ENCODE measurements around the gene SCNN1B. TPM values are rescaled to one million over a fixed set of nuclear protein-coding genes. Genes with fewer than 3 reads are reported as not detected.
A peak's percentile ranks its signal among the peaks of the same experiment; 100 is the strongest.
"Not testable (repeated sequence)": the region's sequence is repeated elsewhere in the genome, so short reads cannot be mapped to it uniquely, and the experiment has no call there.

Gene SCNN1B
- polyA plus RNA-seq: 0.24 TPM

GRCh38 chr16:23302045-23302956 is at the start of gene SCNN1B:
Gene SCNN1B, plus strand, starts transcription at chr16:23302302. Its CDS starts 46,298 bp downstream, at chr16:23348600.
- Mint-ChIP-seq H3K9me3 (no peaks in the 10 kb centered on the region), H3K4me1 (peaks cover 5 to 10% (median 6%) of the 10 kb centered on the region in 3 donors), H3K27ac (no peak within 1 kb of the TSS), H3K4me3 (peak within 1 kb of the TSS in 3 of 4 donors; percentile 39 to 55 (median 51)), H3K36me3 (peaks cover 3% of the 10 kb centered on the region), H3K27me3 (peaks cover 25% of the 10 kb centered on the region)

- Mint-ChIP-seq H3K27ac (no peak overlapping the region), H3K27me3 (peaks cover 4% of the 10 kb centered on the region), H3K9me3 (peaks cover 1 to 7% (median 5%) of the 10 kb centered on the region in 3 donors)
Observed at GRCh38 chr16:23252310-23252709, 49.8 kb upstream of the SCNN1B start.

GRCh38 chr16:23253650-23254049 is 48.5 kb upstream of the SCNN1B start:
- H3K4me3 Mint-ChIP-seq, H3K36me3 Mint-ChIP-seq, H3K9me3 Mint-ChIP-seq, H3K4me1 Mint-ChIP-seq, H3K27me3 Mint-ChIP-seq, H3K27ac Mint-ChIP-seq: not testable (repeated sequence)

More at GRCh38 chr16:23252310-23252709, 49.8 kb upstream of the SCNN1B start:
- Mint-ChIP-seq H3K4me3 (no peak overlapping the region), H3K4me1 (no peaks in the 10 kb centered on the region), H3K36me3 (peaks cover 2% of the 10 kb centered on the region)

GRCh38 chr16:23254338-23254737 is 47.8 kb upstream of the SCNN1B start:
- no peak overlapping the region for H3K27ac Mint-ChIP-seq
- peaks cover 1 to 8% (median 7%) of the 10 kb centered on the region in 3 donors for H3K9me3 Mint-ChIP-seq
- H3K36me3 Mint-ChIP-seq: peaks cover 2% of the 10 kb centered on the region
- peaks cover 0 to 2% (median 0%) of the 10 kb centered on the region in 3 donors for H3K4me1 Mint-ChIP-seq
- no peak overlapping the region for H3K4me3 Mint-ChIP-seq
- peaks cover 7% of the 10 kb centered on the region for H3K27me3 Mint-ChIP-seq

- H3K4me3 Mint-ChIP-seq: no peak overlapping the region
Observed at GRCh38 chr16:23255000-23255399, 47.1 kb upstream of the SCNN1B start.

GRCh38 chr16:23256440-23256839 is 45.7 kb upstream of the SCNN1B start:
- Mint-ChIP-seq H3K9me3 (peaks cover 0 to 3% (median 0%) of the 10 kb centered on the region in 3 donors), H3K4me3 (no peak overlapping the region), H3K4me1 (peaks cover 0 to 2% (median 0%) of the 10 kb centered on the region in 3 donors), H3K27ac (no peak overlapping the region), H3K36me3 (peaks cover 2% of the 10 kb centered on the region), H3K27me3 (peaks cover 5% of the 10 kb centered on the region)

More at GRCh38 chr16:23255000-23255399, 47.1 kb upstream of the SCNN1B start:
- Mint-ChIP-seq H3K27me3 (peaks cover 7% of the 10 kb centered on the region), H3K4me1 (peaks cover 0 to 2% (median 0%) of the 10 kb centered on the region in 3 donors), H3K36me3 (peaks cover 2% of the 10 kb centered on the region), H3K27ac (no peak overlapping the region), H3K9me3 (peaks cover 0 to 4% (median 3%) of the 10 kb centered on the region in 3 donors)

- Mint-ChIP-seq H3K4me1 (peaks cover 0 to 2% (median 0%) of the 10 kb centered on the region in 3 donors), H3K4me3 (no peak overlapping the region), H3K27ac (no peak overlapping the region), H3K27me3 (peaks cover 3% of the 10 kb centered on the region), H3K36me3 (no peaks in the 10 kb centered on the region), H3K9me3 (peaks cover 0 to 3% (median 0%) of the 10 kb centered on the region in 3 donors)
Observed at GRCh38 chr16:23257682-23258081, 44.4 kb upstream of the SCNN1B start.

- no peak overlapping the region for H3K27ac Mint-ChIP-seq
- peaks cover 8% of the 10 kb centered on the region for H3K27me3 Mint-ChIP-seq
- H3K36me3 Mint-ChIP-seq: no peaks in the 10 kb centered on the region
- H3K4me3 Mint-ChIP-seq: no peak overlapping the region
- peaks cover 0 to 2% (median 0%) of the 10 kb centered on the region in 3 donors for H3K4me1 Mint-ChIP-seq
- H3K9me3 Mint-ChIP-seq: peaks cover 0 to 3% (median 0%) of the 10 kb centered on the region in 3 donors
Observed at GRCh38 chr16:23258919-23259237, 43.2 kb upstream of the SCNN1B start.

GRCh38 chr16:23267647-23268046 is 34.5 kb upstream of the SCNN1B start:
- Mint-ChIP-seq H3K4me1 (no peaks in the 10 kb centered on the region), H3K9me3 (peaks cover 0 to 3% (median 2%) of the 10 kb centered on the region in 3 donors), H3K27me3 (peaks cover 5% of the 10 kb centered on the region), H3K27ac (no peak overlapping the region), H3K4me3 (no peak overlapping the region), H3K36me3 (peaks cover 2% of the 10 kb centered on the region)

- Mint-ChIP-seq H3K27ac (no peak overlapping the region), H3K27me3 (no peaks in the 10 kb centered on the region), H3K9me3 (peaks cover 0 to 3% (median 2%) of the 10 kb centered on the region in 3 donors), H3K36me3 (peaks cover 2% of the 10 kb centered on the region), H3K4me1 (no peaks in the 10 kb centered on the region), H3K4me3 (no peak overlapping the region)
Observed at GRCh38 chr16:23268561-23268960, 33.5 kb upstream of the SCNN1B start.

- H3K27me3 Mint-ChIP-seq: peaks cover 2% of the 10 kb centered on the region
- H3K9me3 Mint-ChIP-seq: peaks cover 0 to 3% (median 3%) of the 10 kb centered on the region in 3 donors
- H3K36me3 Mint-ChIP-seq: peaks cover 2% of the 10 kb centered on the region
- H3K4me3 Mint-ChIP-seq: no peak overlapping the region
- no peaks in the 10 kb centered on the region for H3K4me1 Mint-ChIP-seq
- no peak overlapping the region for H3K27ac Mint-ChIP-seq
Observed at GRCh38 chr16:23269248-23269953, 32.7 kb upstream of the SCNN1B start.

- Mint-ChIP-seq H3K36me3 (peaks cover 2% of the 10 kb centered on the region), H3K27ac (no peak overlapping the region), H3K4me1 (no peaks in the 10 kb centered on the region), H3K9me3 (peaks cover 0 to 9% (median 0%) of the 10 kb centered on the region in 3 donors), H3K4me3 (no peak overlapping the region), H3K27me3 (peaks cover 10% of the 10 kb centered on the region)
Observed at GRCh38 chr16:23270654-23271053, 31.4 kb upstream of the SCNN1B start.

- H3K4me3 Mint-ChIP-seq: no peak overlapping the region
- H3K9me3 Mint-ChIP-seq: peaks cover 0 to 9% (median 0%) of the 10 kb centered on the region in 3 donors
- H3K4me1 Mint-ChIP-seq: no peaks in the 10 kb centered on the region
- H3K27me3 Mint-ChIP-seq: peaks cover 17% of the 10 kb centered on the region
- H3K36me3 Mint-ChIP-seq: peaks cover 2% of the 10 kb centered on the region
- no peak overlapping the region for H3K27ac Mint-ChIP-seq
Observed at GRCh38 chr16:23274968-23275367, 27.1 kb upstream of the SCNN1B start.

GRCh38 chr16:23276821-23277220 is 25.3 kb upstream of the SCNN1B start:
- no peak overlapping the region for H3K4me3 Mint-ChIP-seq
- H3K36me3 Mint-ChIP-seq: peaks cover 2% of the 10 kb centered on the region
- H3K4me1 Mint-ChIP-seq: no peaks in the 10 kb centered on the region
- H3K27me3 Mint-ChIP-seq: peaks cover 32% of the 10 kb centered on the region
- peaks cover 0 to 9% (median 0%) of the 10 kb centered on the region in 3 donors for H3K9me3 Mint-ChIP-seq
- H3K27ac Mint-ChIP-seq: no peak overlapping the region

- Mint-ChIP-seq H3K27me3 (peaks cover 39% of the 10 kb centered on the region), H3K4me1 (no peaks in the 10 kb centered on the region), H3K9me3 (peaks cover 0 to 8% (median 0%) of the 10 kb centered on the region in 3 donors), H3K4me3 (no peak overlapping the region), H3K27ac (peak overlapping the region in 1 of 3 donors; percentile 51), H3K36me3 (no peaks in the 10 kb centered on the region)
Observed at GRCh38 chr16:23278031-23278430, 24.1 kb upstream of the SCNN1B start.

All from IgD-negative memory B cell (primary cell).